ENCODE data around the gene SLC15A4. TPM values are rescaled to one million over a fixed set of nuclear protein-coding genes. Genes with fewer than 3 reads are reported as not detected.

The SLC15A4 gene
- total and polyA plus RNA-seq, 2 of the 13 experiments (the other 11 are each of a cell fraction or from before 2014, with no cell fraction given), result 17.3 to 22.7 TPM

Other genes with a start within 250 kb of the SLC15A4 start
- gene GLT1D1, start 29.5 kb upstream of the SLC15A4 start, total RNA-seq (2016; rRNA removed; fragmentation: Illumina TruSeq; extraction: Trizol), result 0.09 TPM in 1 of 2 replicates, not detected in the other
- 0.17 and 0.24 TPM in 2 replicates for gene GLT1D1, start 29.5 kb upstream of the SLC15A4 start, polyA plus RNA-seq (2011; rRNA removed)